Mammary epithelial cell (primary cell): ENCODE results near the gene PEF1.

Experiments used
- CTCF ChIP-seq, 2 donors: IDR thresholded peaks in 1 of 2; conservative IDR thresholded peaks in 1 of 2; 2 replicates each; pipeline ENCODE4 v1.5.1; 2011 to 2012; ENCODE audit warnings: inconsistent platforms in 2 of 2, low read length in 2 of 2, mild to moderate bottlenecking in 2 of 2, control low read depth in 1 of 2, low read depth in 1 of 2; ENCODE audit not compliant: insufficient read depth in 1 of 2; ENCODE audit errors: extremely low read depth in 1 of 2
- EZH2 ChIP-seq: IDR thresholded peaks from 2 replicates; pipeline ENCODE4 v1.6.1; 2012; ENCODE audit warnings: low read length, inconsistent platforms, borderline replicate concordance

DNA sequence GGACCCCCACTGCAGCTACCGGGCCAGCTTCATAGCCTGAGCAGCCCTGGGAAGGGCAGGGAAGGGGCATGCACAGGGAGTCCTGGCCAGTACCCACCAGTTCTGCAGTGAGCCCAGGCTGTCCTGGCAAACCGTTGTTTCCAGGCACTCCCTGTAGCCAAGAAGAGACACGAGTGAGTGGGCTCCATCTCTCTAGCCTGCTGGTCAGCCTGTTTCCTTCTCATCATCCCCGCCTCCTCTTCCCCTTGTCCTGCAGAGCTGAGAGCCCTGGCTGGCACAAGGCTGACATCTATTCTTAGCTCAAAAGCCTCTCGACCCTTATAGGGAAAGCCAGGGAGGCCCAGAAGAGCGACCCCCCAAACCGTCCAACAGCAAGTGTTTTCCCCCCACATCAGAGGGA is 30.5 kb upstream of the PEF1 start:
- TF ChIP-seq CTCF (conservative IDR thresholded peaks at IDR 0.05 in 1 of 2, IDR thresholded peaks at IDR 0.05 in 1 of 2; ENCODE audit: extremely low read depth in 1 of 2, insufficient read depth in 1 of 2, low read depth in 1 of 2, low read length in 2 of 2) (no peak), EZH2 (no peak)
